ENCODE results near the gene ZXDC.

The ZXDC gene

DNA sequence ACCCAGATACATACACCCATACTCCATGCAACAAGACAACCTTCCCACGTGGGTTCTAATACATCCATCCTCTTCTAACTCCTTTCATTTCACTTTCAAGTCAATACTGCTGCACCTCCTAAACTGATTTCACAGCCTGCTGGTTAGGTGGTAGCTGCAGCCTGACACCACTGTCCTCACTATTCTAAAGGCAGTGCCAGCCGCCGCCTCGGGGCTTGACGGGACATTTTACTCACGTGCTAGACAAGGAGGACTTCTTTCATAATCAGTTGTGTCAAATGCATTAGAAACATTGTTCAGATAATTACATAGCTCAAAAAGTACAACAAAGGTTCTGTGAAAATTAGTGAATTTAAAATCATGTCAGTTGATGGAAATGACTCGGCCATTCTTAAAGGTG lies 35.6 kb upstream of the ZXDC start:
- DNase-seq (ENCODE audit: low read depth in 1 of 2, low spot score in 1 of 2) = no peak

GRCh38 chr3:126510308-126510910 lies 34.7 kb upstream of the ZXDC start:
- no peak for DNase-seq (ENCODE audit: low read depth in 1 of 2, low spot score in 1 of 2)

DNA sequence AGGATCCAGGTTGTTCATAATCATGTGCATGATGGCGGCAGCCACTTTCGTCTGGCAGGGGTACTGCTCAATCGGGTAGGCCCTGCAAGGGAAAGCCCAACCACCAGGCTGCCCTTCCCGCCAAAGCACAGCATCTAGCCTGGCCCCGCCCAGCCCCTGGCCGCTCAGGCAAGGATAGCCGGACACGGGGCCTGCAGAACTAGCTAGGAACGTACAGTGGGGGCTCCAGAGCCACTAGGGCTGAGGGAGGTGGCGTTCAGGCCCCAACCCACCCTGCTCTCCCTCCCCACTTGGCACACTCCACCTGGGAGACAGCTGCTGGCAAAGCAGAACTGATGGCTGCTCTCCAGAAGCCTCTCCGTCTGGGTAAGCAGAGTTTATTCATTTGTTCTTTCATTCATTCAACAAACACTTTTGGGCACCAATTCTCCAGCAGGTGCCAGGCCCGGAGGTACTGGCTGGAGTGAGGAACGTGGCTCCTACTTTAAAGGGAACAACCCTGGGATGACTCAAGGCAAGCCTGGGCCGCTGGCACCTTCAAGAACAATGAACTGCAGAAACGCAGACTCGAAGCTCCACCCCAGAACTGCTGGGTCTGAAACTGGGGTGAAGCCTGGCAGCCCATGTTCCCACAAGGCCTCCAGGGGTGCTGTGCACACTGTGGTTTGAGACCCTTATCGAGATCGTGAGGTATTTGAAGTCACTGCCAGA lies 34.1 kb upstream of the ZXDC start:
- DNase-seq (ENCODE audit: low read depth in 1 of 2, low spot score in 1 of 2) = no peak

DNA sequence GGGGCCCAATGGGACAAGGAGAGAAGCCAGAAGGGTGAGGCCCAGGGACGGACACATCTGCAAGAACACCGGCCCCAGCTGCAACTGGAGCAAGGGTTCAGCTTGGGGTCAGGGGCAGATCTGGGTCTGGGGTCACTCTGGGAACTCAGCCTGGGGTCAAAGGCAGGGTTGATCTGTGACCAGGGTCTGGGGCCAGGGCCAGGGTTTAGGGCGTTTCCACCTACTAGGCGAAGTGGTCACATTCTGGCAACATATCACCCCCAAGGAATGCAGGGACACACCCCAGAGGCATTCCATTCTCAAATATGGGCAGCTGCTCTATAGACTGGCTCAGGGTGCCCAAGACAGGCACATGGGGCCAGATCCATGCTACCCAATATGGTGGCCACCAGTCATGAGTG lies 32.9 kb upstream of the ZXDC start:
- no peak for DNase-seq (ENCODE audit: low read depth in 1 of 2, low spot score in 1 of 2)

GRCh38 chr3:126507886-126508285 lies 32.2 kb upstream of the ZXDC start:
- DNase-seq (ENCODE audit: low read depth in 1 of 2, low spot score in 1 of 2) = no peak

DNA sequence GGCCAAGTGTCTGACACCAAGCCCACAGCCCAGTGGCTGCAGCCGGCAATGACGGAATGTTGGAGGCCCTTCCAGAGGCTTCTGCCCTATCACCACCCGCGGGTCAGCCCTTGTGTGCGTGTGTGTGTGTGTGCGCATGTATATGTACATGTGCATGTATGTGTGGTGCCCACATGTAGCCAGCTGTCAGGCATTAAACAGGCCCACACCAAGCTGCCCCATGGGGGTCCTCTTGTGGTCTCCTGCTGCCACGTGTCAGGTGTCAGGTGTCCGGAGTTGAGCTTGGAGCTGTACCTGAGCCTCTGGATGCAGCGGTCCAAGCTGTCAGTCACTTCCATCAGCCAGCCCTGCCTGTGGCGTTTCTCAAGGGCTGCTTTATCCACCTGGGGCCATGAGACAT lies 28.0 kb upstream of the ZXDC start:
- DNase-seq (ENCODE audit: low read depth in 1 of 2, low spot score in 1 of 2) = no peak

- DNase-seq (ENCODE audit: low read depth in 1 of 2, low spot score in 1 of 2) = no peak
These were observed 27.0 kb upstream of the ZXDC start for GRCh38 chr3:126502656-126503055.

GRCh38 chr3:126501736-126502135 lies 26.0 kb upstream of the ZXDC start:
- no peak for DNase-seq (ENCODE audit: low read depth in 1 of 2, low spot score in 1 of 2)

DNA sequence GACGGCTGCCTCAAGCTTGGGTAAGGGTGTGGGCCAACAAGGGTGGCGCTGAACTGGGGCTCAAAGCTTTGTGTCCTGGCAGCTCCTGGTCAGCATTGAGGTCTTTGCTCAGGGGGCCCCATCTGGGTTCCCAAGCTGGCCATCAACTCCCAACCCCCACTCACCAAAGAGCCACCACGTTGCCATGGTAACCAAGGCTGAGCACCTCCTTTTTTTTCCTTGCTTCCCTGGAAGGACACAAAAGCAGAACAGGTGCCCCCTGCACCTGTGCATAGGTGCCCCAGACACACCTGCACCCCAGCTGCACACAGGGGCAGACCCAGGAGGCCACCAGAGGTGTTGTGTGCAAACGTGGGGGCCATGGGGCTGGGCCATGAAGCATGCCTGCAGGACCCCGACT lies 25.4 kb upstream of the ZXDC start:
- DNase-seq (ENCODE audit: low read depth in 1 of 2, low spot score in 1 of 2) = no peak

DNA sequence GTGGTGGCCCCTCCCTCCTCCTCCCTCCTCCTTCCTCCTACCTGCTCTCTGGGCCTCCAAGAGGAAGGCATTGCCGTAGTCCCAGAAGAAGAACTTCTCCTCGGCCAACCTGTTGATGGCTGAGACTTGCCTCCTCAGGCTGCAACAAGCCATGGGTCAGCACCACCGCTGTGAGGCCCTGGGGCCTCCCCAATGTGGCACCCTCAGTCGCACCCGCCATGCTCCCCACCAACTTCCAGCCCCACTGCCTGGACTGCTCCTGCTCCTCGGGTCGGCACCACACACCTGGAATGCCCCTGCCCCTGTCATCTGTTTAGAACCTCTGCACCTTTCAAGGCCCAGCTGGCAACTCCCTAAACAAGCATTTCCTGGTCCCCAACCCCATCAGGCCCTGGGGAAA lies 24.3 kb upstream of the ZXDC start:
- no peak for DNase-seq (ENCODE audit: low read depth in 1 of 2, low spot score in 1 of 2)

GRCh38 chr3:126499401-126499800 lies 23.7 kb upstream of the ZXDC start:
- no peak for DNase-seq (ENCODE audit: low read depth in 1 of 2, low spot score in 1 of 2)

DNA sequence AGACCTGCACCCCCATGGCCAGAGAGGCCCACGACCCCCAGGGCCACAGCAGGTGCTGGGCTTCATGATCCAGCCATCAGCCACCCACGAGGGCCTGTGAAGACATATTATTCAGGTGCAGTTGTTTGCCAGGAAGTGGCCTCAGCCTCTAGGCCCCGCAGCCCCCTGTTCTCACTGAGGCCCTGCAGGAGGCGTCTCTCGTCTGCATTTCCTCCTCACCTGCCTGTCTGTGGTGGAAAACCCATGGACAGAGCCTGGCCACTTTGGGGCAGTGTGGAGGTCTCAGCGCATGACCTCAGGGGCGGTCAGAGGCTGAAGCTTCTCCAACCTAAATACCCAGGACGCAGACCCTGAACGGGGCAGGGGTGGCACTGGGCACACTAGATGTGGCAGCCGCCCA lies 23.2 kb upstream of the ZXDC start:
- DNase-seq (ENCODE audit: low read depth in 1 of 2, low spot score in 1 of 2) = no peak

DNA sequence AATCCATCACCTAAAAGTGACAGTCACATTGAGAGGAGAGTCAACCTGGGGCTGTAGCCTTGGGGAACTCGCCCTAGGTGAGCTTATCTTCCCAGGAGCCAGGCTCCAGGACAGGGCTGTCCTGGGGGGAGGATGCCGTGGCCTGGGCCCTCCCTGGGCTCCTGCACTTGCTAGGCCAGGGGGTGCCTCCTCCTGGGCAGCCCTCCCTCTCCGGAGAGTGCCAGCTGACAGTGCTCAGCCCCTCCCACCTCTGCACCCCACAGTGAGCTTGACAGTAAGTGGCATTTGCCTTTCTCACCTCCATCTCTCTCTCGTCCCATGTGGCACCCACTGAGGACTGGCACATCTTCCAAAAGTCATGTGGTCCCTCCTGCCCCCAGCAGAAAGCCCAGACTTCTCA lies 22.8 kb upstream of the ZXDC start:
- DNase-seq (ENCODE audit: low read depth in 1 of 2, low spot score in 1 of 2) = no peak

GRCh38 chr3:126497956-126498355 lies 22.3 kb upstream of the ZXDC start:
- DNase-seq (ENCODE audit: low read depth in 1 of 2, low spot score in 1 of 2) = no peak

- DNase-seq (ENCODE audit: low read depth in 1 of 2, low spot score in 1 of 2) = no peak
These were observed 21.5 kb upstream of the ZXDC start for GRCh38 chr3:126496894-126497850.

- no peak for DNase-seq (ENCODE audit: low read depth in 1 of 2, low spot score in 1 of 2)
These were observed 20.1 kb upstream of the ZXDC start for GRCh38 chr3:126495786-126496185.

DNA sequence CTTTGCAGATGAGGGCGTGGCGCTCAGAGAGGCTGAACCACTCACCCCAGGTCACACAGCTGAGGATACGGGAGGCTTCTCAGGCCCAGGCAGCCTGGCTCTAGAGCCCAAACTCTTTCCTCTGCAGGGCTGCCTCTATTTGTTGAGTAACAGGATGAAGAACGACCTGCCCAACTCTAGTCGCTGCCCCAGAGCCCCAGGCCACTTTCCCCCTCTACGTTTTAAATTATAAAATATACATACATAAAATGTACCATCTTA lies 19.2 kb upstream of the ZXDC start:
- DNase-seq (ENCODE audit: low read depth in 1 of 2, low spot score in 1 of 2) = no peak

- DNase-seq (ENCODE audit: low read depth in 1 of 2, low spot score in 1 of 2) = no peak
These were observed 18.7 kb upstream of the ZXDC start for GRCh38 chr3:126494204-126494969.

GRCh38 chr3:126493739-126494138 lies 18.0 kb upstream of the ZXDC start:
- DNase-seq (ENCODE audit: low read depth in 1 of 2, low spot score in 1 of 2) = no peak

GRCh38 chr3:126493051-126493450 lies 17.4 kb upstream of the ZXDC start:
- DNase-seq (ENCODE audit: low read depth in 1 of 2, low spot score in 1 of 2) = no peak

GRCh38 chr3:126491221-126492013 lies 15.7 kb upstream of the ZXDC start:
- no peak for DNase-seq (ENCODE audit: low read depth in 1 of 2, low spot score in 1 of 2)
